NCI-H2227 (cell line): ENCODE results near the gene ACOD1.

ENCODE experiments used
- DNase-seq: peaks from one replicate; lab custom pipeline; 2025; ENCODE audit not compliant: unreplicated experiment; lab: John Stamatoyannopoulos, UW

ACOD1 gene

GRCh38 chr13:76983676-76984075 is 35.4 kb downstream of the ACOD1 start:
- DNase-seq = no peak

- peak; percentile 5 for DNase-seq
Observed at GRCh38 chr13:76991432-76991795, 43.1 kb downstream of the ACOD1 start.

GRCh38 chr13:76991796-76992547 is 43.7 kb downstream of the ACOD1 start, which contains the start of gene CLN5:
Gene CLN5 (plus strand): TSS chr13:76992081. CDS start chr13:76992099, 18 bp downstream.
- DNase-seq = peak; percentile 91

- DNase-seq = peak; percentile 9
Observed at GRCh38 chr13:76992548-76993001, 44.3 kb downstream of the ACOD1 start.

GRCh38 chr13:76993021-76993420 is 44.7 kb downstream of the ACOD1 start:
- no peak for DNase-seq

GRCh38 chr13:76993473-76993872 is 45.2 kb downstream of the ACOD1 start:
- no peak for DNase-seq

- DNase-seq = no peak
Observed at GRCh38 chr13:76994281-76994680, 46.0 kb downstream of the ACOD1 start.

- no peak for DNase-seq
Observed at GRCh38 chr13:77000475-77000874, 52.2 kb downstream of the ACOD1 start.

GRCh38 chr13:77001540-77001939 is 53.2 kb downstream of the ACOD1 start:
- DNase-seq = no peak

GRCh38 chr13:77001963-77002587 is 53.8 kb downstream of the ACOD1 start:
- no peak for DNase-seq

- no peak for DNase-seq
Observed at GRCh38 chr13:77002590-77003190, 54.4 kb downstream of the ACOD1 start.
